GM23338 (cell line): ENCODE data around the gene PUM2. TPM values are rescaled to one million over a fixed set of nuclear protein-coding genes. Genes with fewer than 3 reads are reported as not detected.
"Not testable (repeated sequence)": the region's sequence is repeated elsewhere in the genome, so short reads cannot be mapped to it uniquely, and the experiment has no call there.

ENCODE experiments used
- ATAC-seq: fragments of 200-7000 bp; cut with Tn5 transposase; 3 replicates; pipeline ENCODE4 v1.9.1; 2020
- DNase-seq: peaks from one replicate; pipeline ENCODE4 v3.0.0-alpha.2; 2015; ENCODE audit warnings: low spot score
- H2AFZ ChIP-seq: fragments of 200-600 bp; sonication (generic); 2 replicates; pipeline ENCODE4 v1.8.0; 2016; ENCODE audit warnings: antibody characterized with exemption, mild to moderate bottlenecking, moderate library complexity
- H3F3A ChIP-seq: fragments of 200-600 bp; sonication (generic); replicated peaks from 2 replicates; pipeline ENCODE4 v1.8.0; 2017; ENCODE audit warnings: antibody characterized with exemption, mixed run types, low read depth
- H3K27ac ChIP-seq: fragments of 200-600 bp; sonication (generic); 2 replicates; pipeline ENCODE4 v1.6.1; 2016; ENCODE audit warnings: low read depth
- H3K27me3 ChIP-seq: fragments of 200-600 bp; sonication (generic); 2 replicates; pipeline ENCODE4 v1.8.0; 2016; ENCODE audit warnings: mild to moderate bottlenecking, mixed run types, moderate library complexity; ENCODE audit not compliant: insufficient read depth
- H3K36me3 ChIP-seq: fragments of 200-600 bp; sonication (generic); 2 replicates; pipeline ENCODE4 v1.8.0; 2016; ENCODE audit warnings: mild to moderate bottlenecking; ENCODE audit not compliant: insufficient read depth
- H3K4me1 ChIP-seq: fragments of 200-600 bp; sonication (generic); 2 replicates; pipeline ENCODE4 v1.8.0; 2016; ENCODE audit warnings: mild to moderate bottlenecking, moderate library complexity; ENCODE audit not compliant: insufficient read depth
- H3K4me2 ChIP-seq: fragments of 200-600 bp; sonication (generic); 2 replicates; pipeline ENCODE4 v1.7.1; 2017; ENCODE audit warnings: mixed run types
- H3K4me3 ChIP-seq: fragments of 200-600 bp; sonication (generic); 2 replicates; pipeline ENCODE4 v1.6.1; 2016; ENCODE audit warnings: mixed run types
- H3K79me2 ChIP-seq: fragments of 200-600 bp; sonication (generic); replicated peaks from 2 replicates; pipeline ENCODE4 v1.8.0; 2017; ENCODE audit warnings: mild to moderate bottlenecking; ENCODE audit not compliant: insufficient read depth
- H3K9me2 ChIP-seq: fragments of 200-600 bp; sonication (generic); 2 replicates; pipeline ENCODE4 v1.8.0; 2017; ENCODE audit not compliant: insufficient read depth
- H4K20me1 ChIP-seq: fragments of 200-600 bp; sonication (generic); replicated peaks from 2 replicates; pipeline ENCODE4 v1.8.0; 2017; ENCODE audit warnings: mild to moderate bottlenecking; ENCODE audit not compliant: insufficient read depth
- H3K27ac Mint-ChIP-seq: 2 replicates; pipeline ENCODE4 v1.8.0; 2020; ENCODE audit warnings: inconsistent platforms, mild to moderate bottlenecking, moderate library complexity, mixed read lengths
- H3K27me3 Mint-ChIP-seq: 3 replicates; pipeline ENCODE4 v1.8.0; 2022; ENCODE audit warnings: low read depth, mild to moderate bottlenecking, moderate library complexity, mixed read lengths, inconsistent platforms; ENCODE audit not compliant: insufficient read depth, poor library complexity
- H3K36me3 Mint-ChIP-seq: 3 replicates; pipeline ENCODE4 v1.8.0; 2021; ENCODE audit warnings: low read depth, mild to moderate bottlenecking, inconsistent platforms, moderate library complexity, mixed read lengths
- H3K4me1 Mint-ChIP-seq: 3 replicates; pipeline ENCODE4 v1.8.0; 2020; ENCODE audit warnings: mild to moderate bottlenecking, inconsistent platforms, mixed read lengths
- H3K4me3 Mint-ChIP-seq: 3 replicates; pipeline ENCODE4 v1.8.0; 2021; ENCODE audit warnings: moderate library complexity, mild to moderate bottlenecking, inconsistent platforms, mixed read lengths
- H3K9me3 Mint-ChIP-seq: 3 replicates; pipeline ENCODE4 v1.8.0; 2020; ENCODE audit warnings: moderate library complexity, mild to moderate bottlenecking, inconsistent platforms, mixed read lengths
- CREB1 ChIP-seq: fragments of 250-450 bp; sonication (Bioruptor Pico); IDR thresholded peaks from 2 replicates; pipeline ENCODE4 v1.5.0; 2020; ENCODE audit warnings: low read depth, mild to moderate bottlenecking, moderate library complexity
- EZH2 ChIP-seq: fragments of 200-600 bp; sonication (generic); IDR thresholded peaks from one replicate; pipeline ENCODE4 v1.8.0; 2017; ENCODE audit warnings: antibody characterized with exemption, mild to moderate bottlenecking, low read depth; ENCODE audit not compliant: unreplicated experiment
- EZH2phosphoT487 ChIP-seq: fragments of 200-600 bp; sonication (generic); IDR thresholded peaks from one replicate; pipeline ENCODE4 v1.8.1; 2018; ENCODE audit warnings: antibody characterized with exemption; ENCODE audit not compliant: unreplicated experiment
- NANOG ChIP-seq: IDR thresholded peaks from 2 replicates; pipeline ENCODE4 v1.6.1; 2016; ENCODE audit warnings: antibody characterized with exemption, borderline replicate concordance
- POLR2AphosphoS5 ChIP-seq: IDR thresholded peaks from 2 replicates; pipeline ENCODE4 v1.6.1; 2016; ENCODE audit warnings: antibody characterized with exemption, low read depth
- polyA plus RNA-seq: library from polyadenylated mRNA; unstranded; fragments of >200 nt; fragmentation: Nextera tagmentation; extraction: Ambion mirVana; gene quantifications from 2 replicates; pipeline ENCODE4 v1.2.1, GENCODE V29; 2016
- total RNA-seq: library from RNA; depleted of rRNA; stranded (reverse); fragments of >200 nt; shearing (Covaris generic); gene quantifications from 2 replicates; pipeline ENCODE4 v1.2.3, GENCODE V29; 2014
- TF ChIP-seq, protein P1 (sequence below): fragments of 250-450 bp; sonication (Bioruptor Pico); IDR thresholded peaks from 2 replicates; pipeline ENCODE4 v1.5.0; 2020; ENCODE audit warnings: mild to moderate bottlenecking, moderate library complexity
- TF ChIP-seq, protein P2 (sequence below): IDR thresholded peaks from one replicate; pipeline ENCODE4 v1.6.1; 2018; ENCODE audit warnings: antibody characterized with exemption; ENCODE audit not compliant: unreplicated experiment

Gene PUM2
- total and polyA plus RNA-seq, 2 experiments from 2014 or later, result 29.9 to 94.1 TPM

DNA sequence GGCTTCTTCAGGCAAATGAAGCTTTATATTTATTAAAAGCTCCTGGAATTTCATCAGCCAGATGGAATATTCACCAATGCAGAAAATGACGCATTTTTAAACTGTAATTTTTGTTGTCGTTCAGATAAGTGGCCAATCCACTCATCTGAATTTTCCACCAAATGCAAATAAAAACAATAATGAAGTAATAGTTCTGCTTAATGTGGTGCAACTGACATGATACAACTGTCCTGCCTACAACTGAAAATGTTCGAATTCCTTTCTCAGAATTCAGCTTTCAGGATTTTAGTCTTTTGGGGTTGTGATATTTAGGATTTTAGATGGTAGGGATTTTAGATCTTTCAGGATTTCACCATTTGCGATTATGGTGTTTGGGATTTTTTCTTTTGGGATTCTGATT is 27.1 kb upstream of the PUM2 start (continued):
- TF ChIP-seq, protein P1, sequence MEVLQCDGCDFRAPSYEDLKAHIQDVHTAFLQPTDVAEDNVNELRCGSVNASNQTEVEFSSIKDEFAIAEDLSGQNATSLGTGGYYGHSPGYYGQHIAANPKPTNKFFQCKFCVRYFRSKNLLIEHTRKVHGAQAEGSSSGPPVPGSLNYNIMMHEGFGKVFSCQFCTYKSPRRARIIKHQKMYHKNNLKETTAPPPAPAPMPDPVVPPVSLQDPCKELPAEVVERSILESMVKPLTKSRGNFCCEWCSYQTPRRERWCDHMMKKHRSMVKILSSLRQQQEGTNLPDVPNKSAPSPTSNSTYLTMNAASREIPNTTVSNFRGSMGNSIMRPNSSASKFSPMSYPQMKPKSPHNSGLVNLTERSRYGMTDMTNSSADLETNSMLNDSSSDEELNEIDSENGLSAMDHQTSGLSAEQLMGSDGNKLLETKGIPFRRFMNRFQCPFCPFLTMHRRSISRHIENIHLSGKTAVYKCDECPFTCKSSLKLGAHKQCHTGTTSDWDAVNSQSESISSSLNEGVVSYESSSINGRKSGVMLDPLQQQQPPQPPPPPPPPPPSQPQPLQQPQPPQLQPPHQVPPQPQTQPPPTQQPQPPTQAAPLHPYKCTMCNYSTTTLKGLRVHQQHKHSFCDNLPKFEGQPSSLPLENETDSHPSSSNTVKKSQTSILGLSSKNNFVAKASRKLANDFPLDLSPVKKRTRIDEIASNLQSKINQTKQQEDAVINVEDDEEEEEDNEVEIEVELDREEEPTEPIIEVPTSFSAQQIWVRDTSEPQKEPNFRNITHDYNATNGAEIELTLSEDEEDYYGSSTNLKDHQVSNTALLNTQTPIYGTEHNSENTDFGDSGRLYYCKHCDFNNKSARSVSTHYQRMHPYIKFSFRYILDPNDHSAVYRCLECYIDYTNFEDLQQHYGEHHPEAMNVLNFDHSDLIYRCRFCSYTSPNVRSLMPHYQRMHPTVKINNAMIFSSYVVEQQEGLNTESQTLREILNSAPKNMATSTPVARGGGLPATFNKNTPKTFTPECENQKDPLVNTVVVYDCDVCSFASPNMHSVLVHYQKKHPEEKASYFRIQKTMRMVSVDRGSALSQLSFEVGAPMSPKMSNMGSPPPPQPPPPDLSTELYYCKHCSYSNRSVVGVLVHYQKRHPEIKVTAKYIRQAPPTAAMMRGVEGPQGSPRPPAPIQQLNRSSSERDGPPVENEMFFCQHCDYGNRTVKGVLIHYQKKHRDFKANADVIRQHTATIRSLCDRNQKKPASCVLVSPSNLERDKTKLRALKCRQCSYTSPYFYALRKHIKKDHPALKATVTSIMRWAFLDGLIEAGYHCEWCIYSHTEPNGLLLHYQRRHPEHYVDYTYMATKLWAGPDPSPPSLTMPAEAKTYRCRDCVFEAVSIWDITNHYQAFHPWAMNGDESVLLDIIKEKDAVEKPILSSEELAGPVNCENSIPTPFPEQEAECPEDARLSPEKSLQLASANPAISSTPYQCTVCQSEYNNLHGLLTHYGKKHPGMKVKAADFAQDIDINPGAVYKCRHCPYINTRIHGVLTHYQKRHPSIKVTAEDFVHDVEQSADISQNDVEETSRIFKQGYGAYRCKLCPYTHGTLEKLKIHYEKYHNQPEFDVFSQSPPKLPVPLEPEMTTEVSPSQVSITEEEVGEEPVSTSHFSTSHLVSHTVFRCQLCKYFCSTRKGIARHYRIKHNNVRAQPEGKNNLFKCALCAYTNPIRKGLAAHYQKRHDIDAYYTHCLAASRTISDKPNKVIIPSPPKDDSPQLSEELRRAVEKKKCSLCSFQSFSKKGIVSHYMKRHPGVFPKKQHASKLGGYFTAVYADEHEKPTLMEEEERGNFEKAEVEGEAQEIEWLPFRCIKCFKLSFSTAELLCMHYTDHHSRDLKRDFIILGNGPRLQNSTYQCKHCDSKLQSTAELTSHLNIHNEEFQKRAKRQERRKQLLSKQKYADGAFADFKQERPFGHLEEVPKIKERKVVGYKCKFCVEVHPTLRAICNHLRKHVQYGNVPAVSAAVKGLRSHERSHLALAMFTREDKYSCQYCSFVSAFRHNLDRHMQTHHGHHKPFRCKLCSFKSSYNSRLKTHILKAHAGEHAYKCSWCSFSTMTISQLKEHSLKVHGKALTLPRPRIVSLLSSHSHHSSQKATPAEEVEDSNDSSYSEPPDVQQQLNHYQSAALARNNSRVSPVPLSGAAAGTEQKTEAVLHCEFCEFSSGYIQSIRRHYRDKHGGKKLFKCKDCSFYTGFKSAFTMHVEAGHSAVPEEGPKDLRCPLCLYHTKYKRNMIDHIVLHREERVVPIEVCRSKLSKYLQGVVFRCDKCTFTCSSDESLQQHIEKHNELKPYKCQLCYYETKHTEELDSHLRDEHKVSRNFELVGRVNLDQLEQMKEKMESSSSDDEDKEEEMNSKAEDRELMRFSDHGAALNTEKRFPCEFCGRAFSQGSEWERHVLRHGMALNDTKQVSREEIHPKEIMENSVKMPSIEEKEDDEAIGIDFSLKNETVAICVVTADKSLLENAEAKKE (CRISPR knock-in tag), result no peak

DNA sequence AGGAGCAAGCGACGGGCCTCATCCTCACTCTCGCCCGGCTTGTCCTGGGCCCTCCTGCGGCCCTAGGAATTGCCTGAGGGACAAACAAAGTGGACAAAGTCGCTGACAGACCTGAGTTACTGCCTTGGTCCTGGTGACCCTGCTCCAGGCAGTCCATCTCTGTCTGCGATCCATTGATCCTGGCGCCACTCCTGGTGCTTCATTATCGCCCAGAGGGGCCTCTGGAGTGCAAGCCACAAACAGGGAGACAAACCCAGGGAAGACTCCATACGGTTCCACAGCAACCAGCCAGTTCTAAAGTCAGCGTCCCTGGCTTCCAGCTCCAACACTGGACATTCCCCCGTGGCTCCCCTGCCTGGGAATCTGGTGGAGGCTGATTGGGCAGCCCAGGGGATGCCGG is 24.3 kb upstream of the PUM2 start:
- not testable (repeated sequence) for H3K27ac Mint-ChIP-seq, H3K4me3 Mint-ChIP-seq, H3K27me3 ChIP-seq, H3K79me2 ChIP-seq, H3K4me1 ChIP-seq, H3K9me2 ChIP-seq, DNase-seq, H3F3A ChIP-seq, H3K9me3 Mint-ChIP-seq, H4K20me1 ChIP-seq, H3K27ac ChIP-seq, H3K4me2 ChIP-seq, H3K27me3 Mint-ChIP-seq, H3K36me3 ChIP-seq, H3K4me3 ChIP-seq, H3K36me3 Mint-ChIP-seq
- peaks cover 13% of the 10 kb centered on the region; the same call in 2 of the 3 replicates for H3K4me1 Mint-ChIP-seq
- peak; percentile 22; the same call in 1 of the 3 replicates for ATAC-seq
- peak overlapping the region; percentile 87; the same call in 1 of the 2 replicates for H2AFZ ChIP-seq

DNA sequence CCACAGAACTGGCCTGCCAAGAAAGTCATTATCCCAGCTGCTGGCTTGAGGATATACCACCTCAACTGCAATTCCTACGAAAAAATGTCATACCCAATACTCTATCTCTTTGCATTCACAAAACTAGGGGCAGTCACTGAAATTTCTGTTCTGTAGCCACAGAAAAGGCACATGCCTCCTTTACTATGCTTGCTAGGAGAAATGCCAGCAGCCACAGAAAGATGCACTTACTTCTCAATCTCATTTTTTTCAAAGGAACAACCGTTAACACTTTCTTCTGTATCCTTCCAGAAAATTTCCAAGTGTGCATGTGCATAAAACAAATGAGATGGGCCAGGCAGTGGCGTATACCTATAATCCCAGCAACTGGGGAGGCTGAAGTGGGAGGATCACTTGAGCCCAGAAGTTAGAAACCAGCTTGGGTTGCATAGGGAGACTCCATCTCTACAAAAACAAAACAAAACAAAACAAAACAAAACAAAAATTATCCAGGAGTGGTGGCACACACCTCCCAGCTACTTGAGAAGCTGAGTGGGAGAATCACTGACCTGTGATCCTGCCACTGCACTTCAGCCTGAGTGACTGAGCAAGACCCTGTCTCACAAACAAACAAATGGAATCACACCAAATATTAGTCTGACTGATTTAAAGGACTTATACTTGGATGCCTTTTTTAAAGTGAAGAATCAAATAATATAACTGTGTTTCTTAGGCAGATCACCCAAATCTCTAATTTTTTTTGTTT is 22.4 kb upstream of the PUM2 start:
- Mint-ChIP-seq H3K36me3 (peaks cover 6% of the 10 kb centered on the region; the same call in 1 of the 3 replicates), H3K9me3 (peaks cover 8% of the 10 kb centered on the region), H3K4me1 (peaks cover 6% of the 10 kb centered on the region; the same call in 2 of the 3 replicates), H3K27ac (no peak overlapping the region), H3K4me3 (no peak overlapping the region), H3K27me3 (peaks cover 5% of the 10 kb centered on the region)
- Histone ChIP-seq H3K27ac (no peak overlapping the region), H4K20me1 (no peaks in the 10 kb centered on the region), H3K36me3 (no peaks in the 10 kb centered on the region), H3K4me1 (no peaks in the 10 kb centered on the region), H3K4me2 (no peak overlapping the region), H3K27me3 (no peaks in the 10 kb centered on the region), H3F3A (no peaks in the 10 kb centered on the region), H2AFZ (no peak overlapping the region; the same call in 1 of the 2 replicates), H3K79me2 (no peaks in the 10 kb centered on the region), H3K9me2 (no peaks in the 10 kb centered on the region), H3K4me3 (no peak overlapping the region)
- DNase-seq, result no peak
- no peak for ATAC-seq
- TF ChIP-seq, protein P2, sequence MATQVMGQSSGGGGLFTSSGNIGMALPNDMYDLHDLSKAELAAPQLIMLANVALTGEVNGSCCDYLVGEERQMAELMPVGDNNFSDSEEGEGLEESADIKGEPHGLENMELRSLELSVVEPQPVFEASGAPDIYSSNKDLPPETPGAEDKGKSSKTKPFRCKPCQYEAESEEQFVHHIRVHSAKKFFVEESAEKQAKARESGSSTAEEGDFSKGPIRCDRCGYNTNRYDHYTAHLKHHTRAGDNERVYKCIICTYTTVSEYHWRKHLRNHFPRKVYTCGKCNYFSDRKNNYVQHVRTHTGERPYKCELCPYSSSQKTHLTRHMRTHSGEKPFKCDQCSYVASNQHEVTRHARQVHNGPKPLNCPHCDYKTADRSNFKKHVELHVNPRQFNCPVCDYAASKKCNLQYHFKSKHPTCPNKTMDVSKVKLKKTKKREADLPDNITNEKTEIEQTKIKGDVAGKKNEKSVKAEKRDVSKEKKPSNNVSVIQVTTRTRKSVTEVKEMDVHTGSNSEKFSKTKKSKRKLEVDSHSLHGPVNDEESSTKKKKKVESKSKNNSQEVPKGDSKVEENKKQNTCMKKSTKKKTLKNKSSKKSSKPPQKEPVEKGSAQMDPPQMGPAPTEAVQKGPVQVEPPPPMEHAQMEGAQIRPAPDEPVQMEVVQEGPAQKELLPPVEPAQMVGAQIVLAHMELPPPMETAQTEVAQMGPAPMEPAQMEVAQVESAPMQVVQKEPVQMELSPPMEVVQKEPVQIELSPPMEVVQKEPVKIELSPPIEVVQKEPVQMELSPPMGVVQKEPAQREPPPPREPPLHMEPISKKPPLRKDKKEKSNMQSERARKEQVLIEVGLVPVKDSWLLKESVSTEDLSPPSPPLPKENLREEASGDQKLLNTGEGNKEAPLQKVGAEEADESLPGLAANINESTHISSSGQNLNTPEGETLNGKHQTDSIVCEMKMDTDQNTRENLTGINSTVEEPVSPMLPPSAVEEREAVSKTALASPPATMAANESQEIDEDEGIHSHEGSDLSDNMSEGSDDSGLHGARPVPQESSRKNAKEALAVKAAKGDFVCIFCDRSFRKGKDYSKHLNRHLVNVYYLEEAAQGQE, result no peak
- no peak for TF ChIP-seq CREB1 (CRISPR knock-in tag)
- TF ChIP-seq EZH2, result no peak
- no peak for TF ChIP-seq POLR2AphosphoS5
- TF ChIP-seq NANOG, result no peak
- TF ChIP-seq EZH2phosphoT487, result no peak
